DND-41 (cell line): ENCODE data around the gene GRM5.

Experiments
- ATAC-seq: fragments of 200-7000 bp; cut with Tn5 transposase; 3 replicates; pipeline ENCODE4 v1.9.1; 2021; ENCODE audit warnings: low read depth; ENCODE audit not compliant: insufficient read depth
- DNase-seq: peaks from one replicate; pipeline ENCODE4 v3.0.0-alpha.2; 2020
- H2AFZ ChIP-seq: 2 replicates; pipeline ENCODE4 v1.6.0; 2012; ENCODE audit warnings: low read depth, low read length
- H3K27ac ChIP-seq: 2 replicates; pipeline ENCODE4 v1.5.1; 2012; ENCODE audit warnings: low read length, inconsistent platforms
- H3K27me3 ChIP-seq: fragments of 200-600 bp; sonication (generic); 2 replicates; pipeline ENCODE4 v1.6.0; 2012; ENCODE audit warnings: low read length, mild to moderate bottlenecking, inconsistent platforms; ENCODE audit not compliant: insufficient read depth, poor library complexity
- H3K36me3 ChIP-seq: 2 replicates; pipeline ENCODE4 v1.5.1; 2012; ENCODE audit warnings: low read length, inconsistent platforms; ENCODE audit not compliant: insufficient read depth
- H3K4me1 ChIP-seq: 2 replicates; pipeline ENCODE4 v1.5.1; 2012; ENCODE audit warnings: mild to moderate bottlenecking, low read length; ENCODE audit not compliant: insufficient read depth
- H3K4me2 ChIP-seq: 2 replicates; pipeline ENCODE4 v1.6.0; 2012; ENCODE audit warnings: mild to moderate bottlenecking, moderate library complexity, low read length, inconsistent platforms; ENCODE audit not compliant: insufficient read depth
- H3K4me3 ChIP-seq, 2 experiments: fragments of 200-600 bp in 1 of 2; shearing (Covaris generic) in 1 of 2; 2 replicates each; pipeline ENCODE4 v1.5.1; 2012 to 2016; ENCODE audit warnings: inconsistent platforms in 2 of 2, low read length in 2 of 2, mild to moderate bottlenecking in 2 of 2, low read depth in 1 of 2, moderate library complexity in 1 of 2
- H3K79me2 ChIP-seq: 2 replicates; pipeline ENCODE4 v1.6.0; 2012; ENCODE audit warnings: low read length, inconsistent platforms; ENCODE audit not compliant: insufficient read depth
- H3K9ac ChIP-seq: 2 replicates; pipeline ENCODE4 v1.6.0; 2012; ENCODE audit warnings: low read depth, mild to moderate bottlenecking, inconsistent platforms, low read length, moderate library complexity
- H3K9me3 ChIP-seq: 2 replicates; pipeline ENCODE4 v1.5.1; 2012; ENCODE audit warnings: low read length, moderate library complexity, mild to moderate bottlenecking, inconsistent platforms; ENCODE audit not compliant: insufficient read depth, severe bottlenecking
- H4K20me1 ChIP-seq: 2 replicates; pipeline ENCODE4 v1.6.0; 2012; ENCODE audit warnings: low read length; ENCODE audit not compliant: insufficient read depth
- CTCF ChIP-seq: IDR thresholded peaks from 2 replicates; pipeline ENCODE4 v1.5.1; 2012; ENCODE audit warnings: borderline replicate concordance, low read length, moderate library complexity, mild to moderate bottlenecking; ENCODE audit not compliant: poor library complexity, severe bottlenecking; ENCODE audit errors: extremely low read depth
- EZH2 ChIP-seq: IDR thresholded peaks from 3 replicates; pipeline ENCODE4 v1.6.1; 2012; ENCODE audit warnings: borderline replicate concordance, low read depth, mild to moderate bottlenecking, moderate library complexity, low read length, inconsistent platforms; ENCODE audit not compliant: severe bottlenecking

GRM5 gene

GRCh38 chr11:88575916-88576315 lies 489.9 kb downstream of the GRM5 start:
- TF ChIP-seq CTCF: no peak
- no peak for TF ChIP-seq EZH2
- no peaks in the 10 kb centered on the region for H3K79me2 ChIP-seq

GRCh38 chr11:88569342-88569741 lies 496.4 kb downstream of the GRM5 start:
- TF ChIP-seq EZH2 (no peak), CTCF (no peak)
- Histone ChIP-seq H3K36me3 (no peaks in the 10 kb centered on the region), H3K27ac (no peak overlapping the region), H3K9me3 (no peaks in the 10 kb centered on the region), H4K20me1 (no peaks in the 10 kb centered on the region), H3K9ac (no peak overlapping the region), H3K4me3 (no peak overlapping the region), H3K4me2 (no peak overlapping the region), H3K27me3 (no peaks in the 10 kb centered on the region), H2AFZ (no peak overlapping the region), H3K79me2 (no peaks in the 10 kb centered on the region), H3K4me1 (no peaks in the 10 kb centered on the region)
- DNase-seq (no peak), ATAC-seq (no peak)

More at GRCh38 chr11:88575916-88576315, 489.9 kb downstream of the GRM5 start:
- Histone ChIP-seq H3K27me3 (no peaks in the 10 kb centered on the region), H2AFZ (no peak overlapping the region), H3K4me3 (no peak overlapping the region), H3K4me1 (no peaks in the 10 kb centered on the region), H3K27ac (no peak overlapping the region), H3K9ac (no peak overlapping the region), H4K20me1 (no peaks in the 10 kb centered on the region), H3K4me2 (no peak overlapping the region), H3K9me3 (no peaks in the 10 kb centered on the region), H3K36me3 (no peaks in the 10 kb centered on the region)
- ATAC-seq (no peak), DNase-seq (no peak)

GRCh38 chr11:88555829-88556202 lies 510.0 kb downstream of the GRM5 start:
- Histone ChIP-seq H3K27me3 (no peaks in the 10 kb centered on the region), H3K9ac (no peak overlapping the region), H4K20me1 (no peaks in the 10 kb centered on the region), H2AFZ (no peak overlapping the region), H3K79me2 (no peaks in the 10 kb centered on the region), H3K27ac (no peak overlapping the region), H3K36me3 (no peaks in the 10 kb centered on the region), H3K9me3 (no peaks in the 10 kb centered on the region), H3K4me1 (no peaks in the 10 kb centered on the region), H3K4me2 (no peak overlapping the region), H3K4me3 (no peak overlapping the region)
- TF ChIP-seq CTCF (no peak), EZH2 (no peak)
- DNase-seq (no peak), ATAC-seq (no peak)
